HG02571 (cell line): Measurements from ENCODE around the gene TVP23A.
"Not testable (repeated sequence)": the region's sequence is repeated elsewhere in the genome, so short reads cannot be mapped to it uniquely, and the experiment has no call there.

Experiments used
- ATAC-seq: cut with Tn5 transposase; IDR thresholded peaks from one replicate; pipeline ENCODE4 v1.9.1; 2021; ENCODE audit warnings: mild to moderate bottlenecking, moderate library complexity; ENCODE audit not compliant: unreplicated experiment

TVP23A gene

DNA sequence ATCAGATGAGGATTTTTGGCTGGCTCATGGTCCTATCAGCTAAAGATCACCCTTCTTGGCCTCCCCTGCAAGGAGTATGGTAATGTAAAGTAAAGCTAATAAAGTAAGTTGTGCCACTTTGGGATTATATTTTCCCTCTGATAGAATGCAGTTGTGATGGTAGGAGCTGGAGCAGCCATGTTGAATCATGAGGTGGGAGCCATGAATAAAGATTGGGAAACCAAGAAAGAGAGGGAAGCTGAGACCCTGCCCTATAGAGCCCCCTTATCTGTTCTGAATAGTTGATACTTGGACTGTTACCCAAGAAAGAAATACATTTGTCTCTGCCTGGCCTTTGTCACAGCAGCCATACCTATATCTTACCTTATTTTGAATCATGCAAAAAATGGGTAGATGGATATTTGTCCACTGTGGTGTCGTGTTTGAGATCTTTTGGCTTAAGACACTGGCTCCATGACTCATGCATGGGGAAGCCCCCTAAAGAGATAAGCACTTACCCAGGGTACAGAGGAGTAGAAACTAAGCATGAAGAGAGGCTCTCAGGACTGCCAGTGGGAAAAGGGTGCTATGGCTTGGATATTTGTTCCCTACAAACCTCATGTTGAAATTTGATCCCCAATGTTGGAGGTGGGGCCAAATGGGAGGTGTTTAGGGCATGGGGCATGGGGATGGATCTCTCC is 17.7 kb upstream of the TVP23A start:
- ATAC-seq: no peak

DNA sequence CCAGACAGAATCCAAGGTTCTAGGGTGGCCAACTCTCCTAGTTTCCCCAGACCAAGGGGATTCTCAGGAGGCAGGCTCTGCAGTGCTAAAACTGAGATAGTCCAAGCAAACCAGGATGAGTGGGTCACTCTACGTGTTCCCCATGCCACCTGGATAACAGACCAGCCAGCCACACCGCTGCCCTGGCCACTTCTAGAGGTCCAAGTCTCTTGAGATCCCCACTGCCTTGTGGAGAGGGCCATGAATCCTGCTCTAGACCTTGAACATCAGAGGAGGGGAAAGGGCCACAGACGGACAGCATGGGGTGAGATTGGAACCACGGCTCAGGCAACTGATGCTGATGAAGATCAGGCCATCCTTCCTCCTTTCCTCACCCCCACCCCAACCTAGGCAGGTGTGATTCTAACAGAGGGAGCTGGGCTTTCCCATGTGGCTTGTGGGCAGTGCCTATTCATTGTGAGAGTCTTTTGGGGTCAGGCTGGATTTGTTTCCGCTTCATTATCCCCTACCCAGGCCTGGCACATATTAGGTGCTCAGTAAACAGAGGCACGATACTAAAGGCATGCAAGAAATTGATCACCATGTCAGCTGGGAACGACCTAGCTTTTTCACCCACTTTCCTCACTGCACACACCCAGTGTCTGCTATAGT is 16.8 kb upstream of the TVP23A start:
- ATAC-seq: peak; percentile 45

DNA sequence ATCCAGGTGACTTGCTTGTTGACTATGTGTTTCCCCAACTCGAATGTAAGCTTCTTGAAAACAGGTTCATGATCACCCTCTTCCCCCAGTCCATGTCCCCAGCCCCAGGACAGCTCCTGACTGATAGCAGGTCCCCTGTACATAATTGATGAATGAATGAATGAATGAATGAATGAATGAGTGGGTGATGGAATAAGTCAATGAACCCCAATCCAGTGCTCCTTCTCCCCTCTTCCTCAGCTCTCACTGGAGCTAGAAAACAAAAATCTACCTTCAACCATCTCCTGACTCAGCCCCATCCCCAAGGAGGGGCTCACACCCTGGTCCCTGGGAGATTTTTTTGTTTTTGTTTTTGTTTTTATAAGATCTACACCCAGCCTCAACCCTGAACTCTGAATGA is 16.2 kb upstream of the TVP23A start:
- ATAC-seq: no peak

DNA sequence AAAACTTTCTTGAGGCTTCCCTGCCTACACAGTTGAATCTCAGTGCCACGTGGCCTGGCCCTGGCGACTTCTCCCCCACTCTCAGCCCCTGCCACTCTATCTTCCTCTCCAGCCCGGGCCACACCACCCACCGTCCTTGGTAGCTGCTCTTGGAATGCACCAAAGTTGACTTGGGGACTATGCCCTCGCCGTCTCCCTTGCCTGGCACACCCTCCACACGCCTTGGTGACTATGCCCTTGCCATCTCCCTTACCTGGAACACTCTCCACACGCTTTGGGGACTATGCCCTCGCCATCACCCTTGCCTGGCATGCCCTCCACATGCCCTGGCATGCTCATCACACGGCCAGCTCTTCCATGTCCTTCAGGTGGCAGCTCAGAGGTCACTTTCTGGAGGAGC is 15.5 kb upstream of the TVP23A start:
- no peak for ATAC-seq

DNA sequence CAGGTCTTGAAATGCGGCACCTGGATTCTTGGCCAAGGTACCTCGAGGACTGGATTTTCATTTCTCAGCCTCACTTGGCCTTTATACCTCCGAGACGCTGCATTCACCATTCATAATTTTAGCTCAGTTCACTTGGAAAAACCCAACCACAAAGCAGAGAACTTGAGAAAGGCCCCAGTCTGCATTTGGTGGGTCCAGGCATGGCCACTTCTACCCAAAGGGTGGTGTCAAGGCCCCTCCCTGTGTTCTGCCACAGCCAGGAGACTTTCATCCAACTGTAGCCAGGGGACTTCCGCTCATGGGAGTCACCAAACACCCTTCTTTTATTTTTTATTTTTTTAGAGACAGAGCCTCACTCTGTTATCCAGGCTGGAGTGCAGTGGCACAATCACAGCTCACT is 14.7 kb upstream of the TVP23A start:
- no peak for ATAC-seq

DNA sequence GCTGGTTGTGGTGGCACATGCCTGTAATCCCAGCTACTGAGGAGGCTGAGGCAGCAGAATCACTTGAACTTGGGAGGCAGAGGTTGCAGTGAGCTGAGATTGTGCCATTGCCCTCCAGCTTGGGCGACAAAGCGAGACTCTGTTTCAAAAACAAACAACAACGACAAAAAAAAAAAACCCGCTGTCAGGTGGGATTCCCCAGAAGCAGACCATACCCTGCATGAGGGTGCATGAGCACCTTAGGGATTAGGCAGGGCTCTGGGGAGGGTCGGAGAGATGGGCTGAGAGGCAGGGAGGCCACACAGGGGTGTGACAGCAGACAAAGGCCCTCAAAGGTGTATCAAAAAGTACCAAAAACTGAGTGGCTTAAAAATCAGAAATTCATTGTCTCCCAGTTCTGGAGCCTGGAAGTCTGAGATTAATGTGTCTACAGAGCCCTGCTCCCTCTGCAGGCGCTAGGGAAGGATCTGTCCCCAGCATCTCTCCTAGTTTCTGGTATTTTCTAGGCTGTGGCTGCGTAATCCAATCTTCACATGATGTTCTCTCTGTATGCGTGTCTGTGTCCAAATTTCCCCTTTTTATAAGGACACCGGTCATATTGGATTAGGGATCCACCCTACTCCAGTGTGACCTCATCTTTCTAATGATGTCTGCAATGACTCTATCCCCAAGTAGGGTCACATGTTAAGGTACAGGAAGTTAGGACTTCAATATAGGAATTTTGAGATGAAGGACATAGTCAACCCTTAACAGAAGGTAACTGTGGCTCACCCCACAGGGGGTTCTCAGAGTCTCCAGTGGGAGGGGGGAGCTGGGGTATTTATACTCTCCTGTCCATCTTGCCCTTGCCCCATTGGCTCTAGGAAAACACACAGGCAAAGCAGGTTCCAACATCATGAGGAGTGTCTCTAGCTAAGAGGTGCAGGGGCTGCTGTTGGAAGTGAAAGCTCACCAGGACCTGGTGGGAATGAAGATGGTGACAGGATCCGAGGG is 13.6 kb upstream of the TVP23A start:
- ATAC-seq: no peak

DNA sequence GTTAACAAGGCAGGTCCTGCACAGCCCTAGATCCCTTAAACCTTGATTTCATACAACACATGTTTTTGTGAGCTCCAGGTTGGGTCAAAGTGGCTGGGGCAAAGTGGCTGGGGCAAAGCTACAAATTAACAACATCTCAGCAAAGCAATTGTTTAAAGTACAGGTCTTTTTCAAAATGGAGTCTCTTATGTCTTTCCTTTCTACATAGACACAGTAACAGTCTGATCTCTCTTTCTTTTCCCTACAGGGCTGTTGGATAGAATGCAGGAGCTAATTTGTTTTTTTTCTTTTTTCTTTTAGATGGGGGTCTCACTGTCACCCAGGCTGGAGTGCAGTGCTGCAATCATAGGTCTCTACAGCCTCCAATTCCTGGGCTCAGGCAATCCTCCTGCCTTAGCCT is 11.6 kb upstream of the TVP23A start:
- not testable (repeated sequence) for ATAC-seq

DNA sequence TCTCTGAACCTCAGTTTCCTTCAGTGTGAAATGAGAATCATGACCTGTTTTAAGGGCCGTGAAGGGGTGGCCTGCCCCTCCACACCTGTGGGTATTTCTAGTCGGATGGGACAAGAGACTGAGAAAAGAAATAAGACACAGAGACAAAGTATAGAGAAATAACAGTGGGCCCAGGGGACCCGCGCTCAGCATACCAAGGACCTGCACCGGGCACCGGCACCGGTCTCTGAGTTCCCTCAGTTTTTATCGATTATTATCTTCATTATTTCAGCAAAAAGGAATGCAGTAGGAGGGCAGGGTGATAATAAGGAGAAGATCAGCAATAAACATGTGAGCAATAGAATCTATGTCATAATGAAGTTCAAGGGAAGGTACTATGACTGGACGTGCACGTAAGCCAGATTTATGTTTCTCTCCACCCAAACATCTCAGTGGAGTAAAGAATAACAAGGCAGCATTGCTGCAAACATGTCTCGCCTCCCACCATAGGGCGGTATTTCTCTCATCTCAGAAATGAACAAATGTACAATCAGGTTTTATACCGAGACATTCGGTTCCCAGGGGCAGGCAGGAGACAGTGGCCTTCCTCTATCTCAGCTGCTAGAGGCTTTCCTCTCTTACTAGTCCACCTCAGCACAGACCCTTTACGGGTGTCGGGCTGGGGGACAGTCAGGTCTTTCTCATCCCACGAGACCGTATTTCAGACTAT is 10.9 kb upstream of the TVP23A start:
- ATAC-seq: not testable (repeated sequence)

DNA sequence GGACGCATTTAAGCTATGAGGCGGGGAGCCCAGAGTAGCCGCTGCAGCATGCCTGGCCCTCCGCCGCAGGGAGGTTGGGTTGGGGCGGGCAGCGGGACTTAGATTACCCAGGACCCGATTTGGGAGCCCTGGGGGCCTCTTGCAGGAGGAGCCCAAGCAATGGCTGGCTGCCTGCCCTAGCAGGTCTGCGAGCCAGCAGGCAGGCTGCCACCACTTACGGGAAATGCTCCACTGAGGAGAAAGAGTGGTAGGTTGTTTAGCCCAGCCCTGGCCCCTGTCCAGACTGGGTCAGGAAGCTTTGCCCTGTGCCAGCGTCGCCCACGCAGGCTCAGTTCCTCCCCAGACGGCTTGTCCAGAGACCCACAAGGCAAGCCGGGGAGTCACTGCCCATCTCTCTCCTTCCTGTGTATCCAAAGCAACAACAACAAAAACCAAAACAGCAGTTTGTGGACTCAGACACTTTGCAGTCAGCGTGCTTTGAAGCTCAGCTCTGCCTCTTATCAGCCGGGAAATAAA is 10.3 kb upstream of the TVP23A start:
- no peak for ATAC-seq

DNA sequence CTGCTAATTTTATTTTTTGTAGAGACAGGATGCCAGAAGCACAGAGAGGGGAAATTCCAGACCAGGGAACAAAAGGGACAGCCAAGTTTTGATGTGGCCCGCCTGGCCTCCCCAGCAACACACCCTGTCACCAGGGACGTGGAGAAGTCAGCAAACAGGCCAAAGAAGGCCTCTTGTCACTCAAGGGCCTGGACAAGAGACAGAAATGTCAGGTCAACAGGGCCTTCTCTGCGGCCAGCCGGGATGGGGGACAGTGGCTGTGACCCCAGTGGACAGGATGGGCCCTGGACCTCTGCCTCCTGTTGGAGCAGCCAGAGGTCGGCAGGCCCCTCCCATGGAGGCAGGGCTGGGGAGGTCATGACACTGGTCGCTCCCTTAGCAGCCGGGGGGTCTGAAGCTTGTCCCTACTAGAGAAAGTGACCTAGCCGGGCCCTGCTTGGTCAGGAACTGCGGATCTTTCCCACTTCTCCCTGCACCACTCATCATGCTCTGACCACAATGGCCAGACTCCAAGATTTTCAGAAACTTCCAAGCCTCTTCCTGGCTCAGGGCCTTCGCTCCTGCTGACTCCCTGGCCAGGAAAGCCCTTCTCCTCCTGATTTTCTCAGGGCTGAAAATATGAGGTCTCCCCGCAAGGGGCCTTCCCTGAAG is 9.2 kb upstream of the TVP23A start:
- ATAC-seq: no peak

DNA sequence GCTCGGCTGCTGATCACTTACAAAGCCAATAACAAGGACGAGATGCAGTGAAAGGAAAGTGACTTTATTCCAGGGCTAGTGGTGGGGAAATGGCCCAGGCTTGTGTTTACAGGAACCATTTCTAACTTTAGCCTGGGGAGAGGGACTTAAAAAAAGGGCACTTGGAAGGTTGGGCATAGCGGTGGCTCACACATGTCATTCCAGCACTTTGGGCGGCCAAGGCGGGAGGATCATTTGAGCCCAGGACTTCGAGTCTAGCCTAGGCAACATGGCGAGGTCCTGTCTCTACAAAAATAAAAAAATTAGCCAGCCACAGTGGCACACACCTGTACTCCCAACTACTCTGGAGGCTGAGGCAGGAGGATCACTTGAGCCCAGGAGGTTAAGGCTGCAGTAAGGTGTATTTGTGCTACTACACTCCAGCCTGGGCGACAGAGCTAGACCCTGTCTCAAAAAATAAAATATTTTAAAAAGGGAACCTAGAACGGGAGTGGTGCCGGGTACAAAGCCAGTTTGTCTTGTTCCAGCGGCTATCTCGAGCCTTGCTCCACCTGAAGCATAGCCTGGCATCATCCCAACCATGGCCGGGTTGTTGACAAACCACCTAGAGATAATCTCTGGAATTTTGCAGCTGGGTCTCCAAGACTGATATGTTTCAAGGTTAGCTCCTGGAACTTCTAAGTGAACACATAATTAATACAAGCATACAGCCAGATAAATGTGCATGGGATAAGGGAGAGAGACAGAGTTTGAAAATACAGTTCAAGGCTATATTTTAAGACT is 5.7 kb upstream of the TVP23A start:
- ATAC-seq: no peak

DNA sequence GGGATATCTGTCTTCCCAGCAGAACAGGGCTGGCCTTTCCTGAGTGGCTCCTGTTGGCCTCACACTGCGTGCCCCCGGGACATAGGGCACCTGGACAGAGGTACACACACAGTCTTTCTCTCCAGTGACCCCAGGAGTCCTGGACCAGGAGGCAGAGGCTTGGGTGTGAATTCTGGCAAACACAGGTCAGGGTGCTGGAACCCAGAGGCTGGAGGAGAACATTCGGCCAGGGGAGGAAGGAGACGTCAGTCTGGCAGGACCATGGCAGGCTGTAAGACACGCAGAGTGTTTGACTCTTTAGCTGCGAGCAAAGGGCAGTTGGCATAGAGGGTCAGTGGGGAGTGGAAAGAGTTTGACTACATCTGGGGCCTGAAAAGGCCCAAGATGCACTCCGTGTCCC is 4.1 kb upstream of the TVP23A start:
- no peak for ATAC-seq

DNA sequence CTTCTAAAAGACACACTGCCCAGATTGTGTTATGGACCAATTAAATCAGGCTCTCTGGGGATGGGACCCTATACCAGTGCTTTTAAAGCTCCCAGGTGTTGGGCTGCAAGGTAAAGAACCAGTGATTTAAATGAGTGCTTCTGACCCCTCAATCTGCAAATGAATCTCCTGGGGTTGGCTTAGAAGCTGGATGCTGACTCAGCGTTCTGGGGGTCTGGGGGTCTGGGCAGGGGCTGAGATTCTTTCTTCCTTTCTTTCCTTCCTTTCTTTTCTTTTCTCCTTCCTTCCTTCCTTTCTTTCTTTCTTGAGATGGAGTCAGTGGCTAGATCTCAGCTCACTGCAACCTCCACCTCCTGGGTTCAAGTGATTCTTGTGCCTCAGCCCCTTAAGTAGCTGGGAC is 2.0 kb upstream of the TVP23A start:
- ATAC-seq: no peak

DNA sequence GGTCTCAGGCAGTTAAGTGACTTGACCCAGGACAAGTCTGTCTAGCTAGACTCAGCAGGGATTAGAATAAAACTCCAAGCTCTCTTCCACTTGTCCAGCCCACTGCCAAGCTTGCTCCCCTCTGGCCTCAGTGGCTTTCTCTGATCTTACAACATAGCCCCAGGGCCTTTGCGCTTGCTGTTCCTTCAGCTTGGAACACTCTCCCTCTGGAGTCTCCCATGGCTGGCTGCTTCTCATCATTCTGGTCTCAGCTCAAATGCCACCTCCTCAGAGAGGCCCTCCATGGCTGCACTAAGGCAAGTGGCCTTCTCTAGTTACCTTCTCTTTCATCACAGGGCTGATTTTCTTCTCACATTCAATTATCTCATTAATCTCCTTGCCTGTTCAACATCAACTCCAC is 1.1 kb downstream of the TVP23A start:
- no peak for ATAC-seq

DNA sequence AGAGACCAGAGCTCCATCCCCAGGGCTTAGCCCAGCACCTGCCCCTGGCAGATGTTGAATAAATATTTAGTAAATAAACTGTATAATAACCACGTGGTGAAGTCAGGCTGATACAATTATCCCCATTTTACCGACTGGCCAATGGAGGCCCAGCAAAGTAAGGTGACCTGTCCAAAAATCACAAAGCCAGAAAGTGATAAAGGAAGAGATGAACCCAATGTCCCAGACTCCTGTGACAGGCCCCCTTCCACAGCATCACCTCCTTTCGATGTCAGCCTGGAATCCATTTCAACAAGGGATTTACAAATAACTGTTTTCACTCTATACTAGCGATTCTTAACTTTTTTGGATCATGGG is 5.5 kb downstream of the TVP23A start:
- ATAC-seq: no peak

DNA sequence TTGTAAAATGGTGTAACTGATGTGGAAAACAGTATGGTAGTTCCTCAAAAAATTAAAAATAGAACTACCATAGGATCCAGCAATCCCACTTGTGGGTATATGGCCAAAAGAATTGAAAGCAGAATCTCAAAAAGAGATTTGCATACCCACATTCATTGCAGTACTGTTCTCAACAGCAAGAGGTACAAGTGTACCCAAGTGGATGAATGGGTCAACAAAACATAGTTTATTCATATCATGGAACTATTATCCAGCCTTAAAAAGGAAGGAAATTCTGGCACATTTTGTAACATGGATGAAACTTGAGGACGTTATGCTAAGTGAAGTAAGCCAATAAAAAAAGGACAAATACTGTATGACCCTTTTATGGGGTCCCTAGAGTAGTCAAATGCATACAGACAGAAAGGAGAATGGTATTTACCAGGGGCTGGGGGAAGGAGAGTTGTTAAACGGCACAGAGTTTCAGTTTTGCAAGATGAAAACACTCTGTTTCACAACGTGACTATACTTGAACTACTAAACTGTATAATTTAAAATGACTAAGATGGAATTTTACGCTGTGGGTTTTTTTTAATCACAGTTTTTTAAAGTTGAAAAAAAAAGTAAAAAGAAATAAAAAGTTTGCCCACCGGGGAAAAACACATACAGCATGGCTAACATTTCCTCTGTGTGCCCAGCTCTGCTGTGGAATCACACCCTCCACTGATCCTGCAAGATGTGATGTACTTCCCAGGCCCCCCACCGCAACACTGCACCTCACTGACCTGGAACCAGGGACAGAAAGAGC is 6.1 kb downstream of the TVP23A start:
- ATAC-seq: peak; percentile 72

DNA sequence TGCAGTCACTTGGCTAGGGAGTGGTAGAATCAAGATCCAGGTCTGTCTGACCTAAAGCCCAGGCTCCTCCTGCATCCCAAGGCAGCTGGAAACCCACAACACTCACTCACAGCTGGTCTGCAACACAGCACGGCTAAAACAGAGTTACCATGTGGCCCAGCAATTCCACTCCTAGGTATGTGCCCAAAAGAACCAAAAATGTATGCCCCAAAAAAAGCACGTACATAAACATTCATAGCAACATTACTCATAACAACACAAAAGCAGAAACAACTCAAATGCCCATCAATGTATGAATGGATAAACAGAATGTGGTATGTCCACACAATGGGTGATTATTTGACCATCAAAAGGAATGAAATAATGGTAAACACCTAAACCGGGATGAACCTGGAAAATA is 8.9 kb downstream of the TVP23A start:
- no peak for ATAC-seq

DNA sequence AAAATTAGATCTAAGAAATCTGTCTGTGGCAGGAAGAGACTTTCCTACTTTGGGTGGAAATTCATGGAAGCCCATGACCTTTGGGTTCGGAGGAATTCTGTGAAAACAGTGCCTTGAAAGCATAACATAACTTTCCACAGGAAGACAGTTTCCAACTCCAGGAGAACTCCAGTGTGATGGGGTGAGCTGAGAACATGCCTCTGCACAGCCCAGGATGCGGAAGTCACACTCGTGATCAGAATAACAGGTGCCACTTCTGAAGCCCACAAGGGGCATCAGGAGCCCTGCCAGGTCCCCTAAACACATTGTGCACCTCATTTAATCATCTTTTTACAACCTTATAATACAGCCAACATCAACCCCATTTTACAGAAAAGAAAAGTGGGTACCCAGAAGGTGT is 9.7 kb downstream of the TVP23A start:
- no peak for ATAC-seq

DNA sequence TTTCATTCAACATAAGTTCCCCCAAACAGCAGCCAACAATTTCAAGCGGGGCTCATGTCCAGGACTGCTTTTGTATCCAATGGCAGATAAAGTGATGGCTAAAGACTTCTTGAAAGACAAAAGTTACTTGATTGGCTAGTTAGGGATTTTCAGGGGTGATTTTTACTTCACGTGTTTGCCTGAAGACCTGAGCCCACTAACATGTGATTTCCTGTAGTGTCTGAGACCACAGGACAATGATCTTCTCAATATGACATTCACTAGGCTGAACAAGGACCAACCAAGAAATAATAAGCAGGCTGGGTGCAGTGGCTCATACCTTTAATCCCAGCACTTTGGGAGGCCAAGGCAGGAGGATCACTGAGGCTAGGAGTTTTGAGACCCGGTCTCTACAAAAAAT is 10.4 kb downstream of the TVP23A start:
- no peak for ATAC-seq
